Liver (tissue), 9 donors: Measurements from ENCODE around the gene FLT1. TPM values are rescaled to one million over a fixed set of nuclear protein-coding genes. Genes with fewer than 3 reads are reported as not detected.

ENCODE experiments used
- DNase-seq: peaks from one replicate; pipeline ENCODE4 v3.0.0-alpha.2; 2017; ENCODE audit warnings: low spot score
- H3K27ac ChIP-seq, 2 donors: one replicate each; pipeline ENCODE4 v1.7.0; 2013; ENCODE audit warnings: inconsistent platforms in 2 of 2, low read length in 2 of 2, control low read depth in 1 of 2, low read depth in 1 of 2, mild to moderate bottlenecking in 1 of 2
- H3K27me3 ChIP-seq, 4 donors: one replicate each; pipeline versions ENCODE4 v1.6.1 to v1.7.0; 2013; ENCODE audit warnings: low read length in 3 of 4, inconsistent platforms in 1 of 4, mild to moderate bottlenecking in 1 of 4, moderate library complexity in 1 of 4; ENCODE audit not compliant: control insufficient read depth in 4 of 4, insufficient read depth in 4 of 4
- H3K36me3 ChIP-seq, 4 donors: one replicate each; pipeline versions ENCODE4 v1.6.1 to v1.7.0; 2013; ENCODE audit warnings: low read length in 3 of 4, mild to moderate bottlenecking in 3 of 4, low read depth in 1 of 4, moderate library complexity in 1 of 4; ENCODE audit not compliant: control insufficient read depth in 4 of 4, insufficient read depth in 3 of 4
- H3K4me1 ChIP-seq, 4 donors: one replicate each; pipeline versions ENCODE4 v1.6.1 to v1.7.0; 2013; ENCODE audit warnings: low read length in 3 of 4, mild to moderate bottlenecking in 3 of 4, moderate library complexity in 1 of 4; ENCODE audit not compliant: control insufficient read depth in 4 of 4, insufficient read depth in 4 of 4
- H3K4me3 ChIP-seq, 3 donors: one replicate each; pipeline versions ENCODE4 v1.6.1 to v1.7.0; 2013; ENCODE audit warnings: low read length in 3 of 3, control low read depth in 1 of 3, low read depth in 1 of 3, mild to moderate bottlenecking in 1 of 3
- H3K9ac ChIP-seq, 2 donors: one replicate each; pipeline ENCODE4 v1.7.0; 2013; ENCODE audit warnings: low read length in 2 of 2, mild to moderate bottlenecking in 2 of 2, moderate library complexity in 2 of 2, control low read depth in 1 of 2, low read depth in 1 of 2
- H3K9me3 ChIP-seq, 4 donors: one replicate each; pipeline versions ENCODE4 v1.6.1 to v1.7.0; 2013; ENCODE audit warnings: low read length in 3 of 4; ENCODE audit not compliant: control insufficient read depth in 4 of 4
- EGR1 ChIP-seq, 2 donors: IDR thresholded peaks; 2 replicates each; pipeline ENCODE4 v1.6.1; 2016 to 2018; ENCODE audit warnings: antibody characterized with exemption in 2 of 2, low read depth in 2 of 2
- FOXA1 ChIP-seq: IDR thresholded peaks from 2 replicates; pipeline ENCODE4 v1.6.1; 2016; ENCODE audit warnings: antibody characterized with exemption
- FOXA2 ChIP-seq: IDR thresholded peaks from 2 replicates; pipeline ENCODE4 v1.6.1; 2016; ENCODE audit warnings: antibody characterized with exemption
- GABPA ChIP-seq, 2 donors: IDR thresholded peaks in 1 of 2; conservative IDR thresholded peaks in 1 of 2; 2 replicates each; pipeline ENCODE4 v1.6.1; 2016; ENCODE audit warnings: antibody characterized with exemption in 2 of 2, mild to moderate bottlenecking in 1 of 2, moderate library complexity in 1 of 2
- HNF4A ChIP-seq, 2 donors: conservative IDR thresholded peaks; 2 replicates each; pipeline ENCODE4 v1.6.1; 2016; ENCODE audit warnings: antibody characterized with exemption in 2 of 2, mild to moderate bottlenecking in 2 of 2
- HNF4G ChIP-seq: IDR thresholded peaks from 2 replicates; pipeline ENCODE4 v1.6.1; 2016; ENCODE audit warnings: antibody characterized with exemption
- JUND ChIP-seq, 2 donors: IDR thresholded peaks; 2 replicates each; pipeline ENCODE4 v1.6.1; 2016; ENCODE audit warnings: antibody characterized with exemption in 2 of 2
- NR2F2 ChIP-seq: IDR thresholded peaks from 2 replicates; pipeline ENCODE4 v1.6.1; 2016; ENCODE audit warnings: antibody characterized with exemption
- RAD21 ChIP-seq, 2 donors: IDR thresholded peaks; 2 replicates each; pipeline ENCODE4 v1.6.1; 2016; ENCODE audit warnings: antibody characterized with exemption in 2 of 2, mild to moderate bottlenecking in 2 of 2
- RXRA ChIP-seq, 2 donors: IDR thresholded peaks; 2 replicates each; pipeline ENCODE4 v1.6.1; 2017 to 2018; ENCODE audit warnings: antibody characterized with exemption in 2 of 2, mild to moderate bottlenecking in 1 of 2
- SP1 ChIP-seq: IDR thresholded peaks from 2 replicates; pipeline ENCODE4 v1.6.1; 2018; ENCODE audit warnings: antibody characterized with exemption, mild to moderate bottlenecking
- TAF1 ChIP-seq: conservative IDR thresholded peaks from 2 replicates; pipeline ENCODE4 v1.6.1; 2016; ENCODE audit warnings: antibody characterized with exemption, mild to moderate bottlenecking
- YY1 ChIP-seq: IDR thresholded peaks from 2 replicates; pipeline ENCODE4 v1.6.1; 2016; ENCODE audit warnings: antibody characterized with exemption, mild to moderate bottlenecking
- WGBS: extraction: QIAGEN DNeasy Blood & Tissue Kit; methylation state at CpG from one replicate; pipeline ENCODE4 v1.1.7; 2013; 5-methylcytosine and 5-hydroxymethylcytosine counted together
- polyA plus RNA-seq, 2 donors: library from polyadenylated mRNA; stranded (reverse) in 1 of 2; unstranded in 1 of 2; fragments of 200-250 nt in 1 of 2; fragments of >200 nt in 1 of 2; fragmentation: Nextera tagmentation in 1 of 2; extraction: Ambion mirVana in 1 of 2; gene quantifications; one replicate each; pipeline versions ENCODE4 v1.2.1 to v1.2.3, GENCODE V29; 2013 to 2015
- total RNA-seq, 2 donors: library from RNA; depleted of rRNA; stranded (reverse); fragments of >200 nt; gene quantifications; one replicate each; pipeline ENCODE4 v1.2.3, GENCODE V29; 2014
- TF ChIP-seq, protein P1 (sequence below): fragments of 150-350 bp; IDR thresholded peaks from 2 replicates; pipeline ENCODE4 v1.5.1; 2017; ENCODE audit warnings: improper control_type of control experiment, low read depth, low read length; ENCODE audit not compliant: missing input control
- TF ChIP-seq, protein P2 (sequence below): IDR thresholded peaks from 2 replicates; pipeline ENCODE4 v1.6.1; 2016; ENCODE audit warnings: antibody characterized with exemption, mild to moderate bottlenecking
- TF ChIP-seq, protein P3 (sequence below): IDR thresholded peaks from 2 replicates; pipeline ENCODE4 v1.6.1; 2016; ENCODE audit warnings: antibody characterized with exemption
- TF ChIP-seq, protein P4 (sequence below): IDR thresholded peaks from 2 replicates; pipeline ENCODE4 v1.6.1; 2016; ENCODE audit warnings: antibody characterized with exemption
- TF ChIP-seq, protein P5 (sequence below): IDR thresholded peaks from 2 replicates; pipeline ENCODE4 v1.6.1; 2016; ENCODE audit warnings: antibody characterized with exemption
- donor health status: healthy.
- donor health status: healthy.
- donor health status: healthy.
- donor health status: healthy.
- donor health status: healthy.

FLT1 gene
- total and polyA plus RNA-seq, 4 donors, result 4.1 to 19.7 (median 9.3) TPM

DNA sequence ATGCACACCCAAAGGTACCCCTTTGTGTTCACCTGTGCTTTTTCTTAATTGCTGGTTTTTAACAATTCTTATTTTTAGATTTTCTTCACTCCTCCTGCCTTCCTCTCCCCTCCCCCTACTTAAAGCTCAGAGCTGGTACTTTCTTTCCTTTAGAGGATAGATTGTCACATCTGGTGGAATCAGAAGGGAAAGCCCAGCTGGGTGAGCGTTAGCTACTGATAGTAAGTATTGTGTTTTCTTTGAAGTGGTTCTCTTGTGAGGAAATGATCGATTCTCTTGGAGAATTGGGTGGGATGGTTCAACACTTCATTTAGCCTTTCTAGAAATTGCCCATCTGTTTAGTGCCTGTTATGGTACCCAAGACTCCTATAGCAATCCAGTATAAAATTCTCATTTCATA, 84.8 kb downstream of the FLT1 start:
- Histone ChIP-seq H3K36me3 (no peaks in the 10 kb centered on the region), H3K27me3 (peaks cover 0 to 2% (median 0%) of the 10 kb centered on the region in 4 donors), H3K4me1 (no peaks in the 10 kb centered on the region), H3K27ac (no peak overlapping the region), H3K9ac (no peak overlapping the region), H3K9me3 (no peaks in the 10 kb centered on the region), H3K4me3 (no peak overlapping the region)
- WGBS, result 42% methylated on average over 2 of the region's 2 CpGs
- no peak for DNase-seq
- TF ChIP-seq, protein P1, sequence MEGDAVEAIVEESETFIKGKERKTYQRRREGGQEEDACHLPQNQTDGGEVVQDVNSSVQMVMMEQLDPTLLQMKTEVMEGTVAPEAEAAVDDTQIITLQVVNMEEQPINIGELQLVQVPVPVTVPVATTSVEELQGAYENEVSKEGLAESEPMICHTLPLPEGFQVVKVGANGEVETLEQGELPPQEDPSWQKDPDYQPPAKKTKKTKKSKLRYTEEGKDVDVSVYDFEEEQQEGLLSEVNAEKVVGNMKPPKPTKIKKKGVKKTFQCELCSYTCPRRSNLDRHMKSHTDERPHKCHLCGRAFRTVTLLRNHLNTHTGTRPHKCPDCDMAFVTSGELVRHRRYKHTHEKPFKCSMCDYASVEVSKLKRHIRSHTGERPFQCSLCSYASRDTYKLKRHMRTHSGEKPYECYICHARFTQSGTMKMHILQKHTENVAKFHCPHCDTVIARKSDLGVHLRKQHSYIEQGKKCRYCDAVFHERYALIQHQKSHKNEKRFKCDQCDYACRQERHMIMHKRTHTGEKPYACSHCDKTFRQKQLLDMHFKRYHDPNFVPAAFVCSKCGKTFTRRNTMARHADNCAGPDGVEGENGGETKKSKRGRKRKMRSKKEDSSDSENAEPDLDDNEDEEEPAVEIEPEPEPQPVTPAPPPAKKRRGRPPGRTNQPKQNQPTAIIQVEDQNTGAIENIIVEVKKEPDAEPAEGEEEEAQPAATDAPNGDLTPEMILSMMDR, result no peak
- no peak for TF ChIP-seq RAD21 (IDR thresholded peaks at IDR 0.05)
- no peak for TF ChIP-seq FOXA2
- no peak for TF ChIP-seq RXRA (IDR thresholded peaks at IDR 0.05)
- no peak for TF ChIP-seq NR2F2
- TF ChIP-seq HNF4G, result no peak
- no peak for TF ChIP-seq TAF1
- TF ChIP-seq SP1, result no peak
- TF ChIP-seq, protein P2, sequence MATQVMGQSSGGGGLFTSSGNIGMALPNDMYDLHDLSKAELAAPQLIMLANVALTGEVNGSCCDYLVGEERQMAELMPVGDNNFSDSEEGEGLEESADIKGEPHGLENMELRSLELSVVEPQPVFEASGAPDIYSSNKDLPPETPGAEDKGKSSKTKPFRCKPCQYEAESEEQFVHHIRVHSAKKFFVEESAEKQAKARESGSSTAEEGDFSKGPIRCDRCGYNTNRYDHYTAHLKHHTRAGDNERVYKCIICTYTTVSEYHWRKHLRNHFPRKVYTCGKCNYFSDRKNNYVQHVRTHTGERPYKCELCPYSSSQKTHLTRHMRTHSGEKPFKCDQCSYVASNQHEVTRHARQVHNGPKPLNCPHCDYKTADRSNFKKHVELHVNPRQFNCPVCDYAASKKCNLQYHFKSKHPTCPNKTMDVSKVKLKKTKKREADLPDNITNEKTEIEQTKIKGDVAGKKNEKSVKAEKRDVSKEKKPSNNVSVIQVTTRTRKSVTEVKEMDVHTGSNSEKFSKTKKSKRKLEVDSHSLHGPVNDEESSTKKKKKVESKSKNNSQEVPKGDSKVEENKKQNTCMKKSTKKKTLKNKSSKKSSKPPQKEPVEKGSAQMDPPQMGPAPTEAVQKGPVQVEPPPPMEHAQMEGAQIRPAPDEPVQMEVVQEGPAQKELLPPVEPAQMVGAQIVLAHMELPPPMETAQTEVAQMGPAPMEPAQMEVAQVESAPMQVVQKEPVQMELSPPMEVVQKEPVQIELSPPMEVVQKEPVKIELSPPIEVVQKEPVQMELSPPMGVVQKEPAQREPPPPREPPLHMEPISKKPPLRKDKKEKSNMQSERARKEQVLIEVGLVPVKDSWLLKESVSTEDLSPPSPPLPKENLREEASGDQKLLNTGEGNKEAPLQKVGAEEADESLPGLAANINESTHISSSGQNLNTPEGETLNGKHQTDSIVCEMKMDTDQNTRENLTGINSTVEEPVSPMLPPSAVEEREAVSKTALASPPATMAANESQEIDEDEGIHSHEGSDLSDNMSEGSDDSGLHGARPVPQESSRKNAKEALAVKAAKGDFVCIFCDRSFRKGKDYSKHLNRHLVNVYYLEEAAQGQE, result no peak
- no peak for TF ChIP-seq FOXA1
- no peak for TF ChIP-seq EGR1 (IDR thresholded peaks at IDR 0.05; ENCODE audit: low read depth in 2 of 2)
- TF ChIP-seq YY1, result no peak
- TF ChIP-seq, protein P3, sequence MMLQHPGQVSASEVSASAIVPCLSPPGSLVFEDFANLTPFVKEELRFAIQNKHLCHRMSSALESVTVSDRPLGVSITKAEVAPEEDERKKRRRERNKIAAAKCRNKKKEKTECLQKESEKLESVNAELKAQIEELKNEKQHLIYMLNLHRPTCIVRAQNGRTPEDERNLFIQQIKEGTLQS, result no peak
- no peak for TF ChIP-seq JUND (IDR thresholded peaks at IDR 0.05)
- no peak for TF ChIP-seq GABPA (IDR thresholded peaks at IDR 0.05 in 1 of 2, conservative IDR thresholded peaks at IDR 0.05 in 1 of 2)
- TF ChIP-seq HNF4A (conservative IDR thresholded peaks at IDR 0.05), result no peak
- TF ChIP-seq, protein P4, sequence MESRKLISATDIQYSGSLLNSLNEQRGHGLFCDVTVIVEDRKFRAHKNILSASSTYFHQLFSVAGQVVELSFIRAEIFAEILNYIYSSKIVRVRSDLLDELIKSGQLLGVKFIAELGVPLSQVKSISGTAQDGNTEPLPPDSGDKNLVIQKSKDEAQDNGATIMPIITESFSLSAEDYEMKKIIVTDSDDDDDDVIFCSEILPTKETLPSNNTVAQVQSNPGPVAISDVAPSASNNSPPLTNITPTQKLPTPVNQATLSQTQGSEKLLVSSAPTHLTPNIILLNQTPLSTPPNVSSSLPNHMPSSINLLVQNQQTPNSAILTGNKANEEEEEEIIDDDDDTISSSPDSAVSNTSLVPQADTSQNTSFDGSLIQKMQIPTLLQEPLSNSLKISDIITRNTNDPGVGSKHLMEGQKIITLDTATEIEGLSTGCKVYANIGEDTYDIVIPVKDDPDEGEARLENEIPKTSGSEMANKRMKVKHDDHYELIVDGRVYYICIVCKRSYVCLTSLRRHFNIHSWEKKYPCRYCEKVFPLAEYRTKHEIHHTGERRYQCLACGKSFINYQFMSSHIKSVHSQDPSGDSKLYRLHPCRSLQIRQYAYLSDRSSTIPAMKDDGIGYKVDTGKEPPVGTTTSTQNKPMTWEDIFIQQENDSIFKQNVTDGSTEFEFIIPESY, result no peak
- TF ChIP-seq, protein P5, sequence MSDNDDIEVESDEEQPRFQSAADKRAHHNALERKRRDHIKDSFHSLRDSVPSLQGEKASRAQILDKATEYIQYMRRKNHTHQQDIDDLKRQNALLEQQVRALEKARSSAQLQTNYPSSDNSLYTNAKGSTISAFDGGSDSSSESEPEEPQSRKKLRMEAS, result no peak

DNA sequence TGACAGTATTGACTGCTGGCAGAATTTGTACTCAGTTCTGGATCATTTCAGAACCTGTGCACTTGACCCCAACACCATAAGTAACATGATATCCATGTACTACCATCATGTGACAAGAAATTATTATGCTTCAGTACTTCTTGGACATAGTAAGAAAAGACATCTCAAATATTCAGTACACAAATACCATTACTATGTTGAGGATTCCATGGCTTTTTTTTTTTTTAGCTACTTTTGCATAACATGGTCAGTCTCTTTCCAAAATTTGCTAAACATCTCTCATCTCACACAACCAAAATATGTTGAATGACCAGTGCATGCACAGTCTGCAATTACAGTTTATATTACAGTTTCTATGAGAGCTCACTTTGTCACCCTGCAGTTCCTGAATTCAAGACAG, 85.3 kb downstream of the FLT1 start:
- Histone ChIP-seq H3K36me3 (no peaks in the 10 kb centered on the region), H3K4me3 (no peak overlapping the region), H3K9ac (no peak overlapping the region), H3K27me3 (no peaks in the 10 kb centered on the region), H3K4me1 (no peaks in the 10 kb centered on the region), H3K9me3 (no peaks in the 10 kb centered on the region), H3K27ac (no peak overlapping the region)
- no peak for DNase-seq
- TF ChIP-seq YY1 (no peak), EGR1 (IDR thresholded peaks at IDR 0.05; ENCODE audit: low read depth in 2 of 2) (no peak), SP1 (no peak), RXRA (IDR thresholded peaks at IDR 0.05) (no peak), RAD21 (IDR thresholded peaks at IDR 0.05) (no peak), JUND (IDR thresholded peaks at IDR 0.05) (no peak), FOXA1 (no peak)
- TF ChIP-seq, protein P5, result no peak
- TF ChIP-seq, protein P1, result no peak
- TF ChIP-seq, protein P2, result no peak
